Activated CD4-positive, alpha-beta T cell treated with anti-CD3 and anti-CD28 coated beads, Interleukin-2, amount 50 U/mL, for 1 hour (primary cell): ENCODE results near the gene MAT2A.
A peak's percentile ranks its signal among the peaks of the same experiment; 100 is the strongest.
"Not testable (repeated sequence)": the region's sequence is repeated elsewhere in the genome, so short reads cannot be mapped to it uniquely, and the experiment has no call there.

ENCODE experiments used
- DNase-seq: peaks from one replicate; pipeline ENCODE4 v3.0.0-alpha.2; 2020

Gene MAT2A

DNA sequence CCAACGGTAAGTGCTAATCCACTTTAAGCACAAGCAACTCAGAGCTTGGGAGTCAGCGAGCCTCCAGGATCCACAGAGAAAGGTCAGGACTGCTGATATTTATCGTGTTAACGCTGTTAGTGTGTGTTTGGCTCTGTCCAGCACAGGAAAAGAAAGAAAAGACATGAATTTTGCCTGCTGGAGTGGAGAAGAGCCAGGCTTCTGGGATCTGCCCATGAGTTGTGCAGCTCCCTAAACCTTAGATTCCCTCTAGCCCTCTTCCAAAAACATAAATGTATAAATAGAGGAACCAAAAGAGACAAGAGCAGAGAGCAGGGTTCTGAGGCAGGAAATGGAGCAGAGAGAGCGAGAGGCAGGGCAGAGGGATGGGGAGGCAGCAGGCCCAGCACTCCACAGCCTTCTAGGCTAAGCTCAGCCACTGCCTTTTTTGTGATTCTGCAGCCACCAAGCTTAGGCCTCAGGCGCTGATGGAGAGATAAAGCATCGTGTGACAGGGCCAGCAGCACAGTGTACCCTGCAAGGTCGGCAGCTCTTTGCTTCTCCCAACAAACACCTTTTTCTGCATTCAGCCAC lies 14.5 kb upstream of the MAT2A start:
- no peak for DNase-seq

- no peak for DNase-seq
These were observed 13.9 kb upstream of the MAT2A start for GRCh38 chr2:85525029-85525428.

- DNase-seq, result no peak
These were observed 13.4 kb upstream of the MAT2A start for GRCh38 chr2:85525567-85525966.

GRCh38 chr2:85527787-85528186 lies 11.2 kb upstream of the MAT2A start:
- DNase-seq, result no peak

DNA sequence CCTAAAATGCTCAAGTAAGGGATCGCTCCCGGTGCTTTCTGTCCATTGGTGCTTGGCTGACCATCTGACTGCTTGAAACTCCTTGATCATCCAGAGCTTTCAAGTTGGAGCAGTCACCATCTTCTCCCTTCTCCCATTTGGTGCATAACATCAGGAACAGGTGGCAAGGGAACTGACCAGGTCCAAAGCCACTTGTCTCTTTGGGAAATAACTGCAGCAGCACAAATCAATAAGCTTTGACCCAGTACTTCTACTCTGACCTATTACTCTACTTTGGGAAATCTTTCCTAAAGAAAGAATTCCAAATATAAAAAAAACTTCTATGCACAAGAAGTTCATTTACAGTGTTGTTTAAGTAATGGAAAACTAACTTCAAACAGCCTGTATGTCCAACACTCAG lies 10.6 kb upstream of the MAT2A start:
- no peak for DNase-seq

DNA sequence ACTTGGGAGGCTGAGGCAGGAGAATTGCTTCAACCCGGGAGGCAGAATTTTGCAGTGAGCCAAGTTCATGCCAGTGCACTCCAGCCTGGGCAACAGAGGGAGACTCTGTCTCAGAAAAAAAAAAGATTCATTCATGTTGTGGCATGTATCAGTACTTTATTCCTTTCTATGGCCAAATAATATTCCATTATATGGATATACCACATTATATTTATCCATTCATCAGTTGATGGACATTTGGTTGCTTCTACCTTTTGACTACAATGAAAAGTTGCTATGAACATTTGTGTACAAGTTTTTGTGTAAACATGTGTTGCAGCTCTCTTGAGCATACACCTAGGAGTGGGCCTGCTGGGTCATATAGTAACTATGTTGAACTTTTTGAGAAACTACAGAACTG lies 9.2 kb upstream of the MAT2A start:
- no peak for DNase-seq

GRCh38 chr2:85531589-85531988 lies 7.4 kb upstream of the MAT2A start:
- DNase-seq, result no peak

DNA sequence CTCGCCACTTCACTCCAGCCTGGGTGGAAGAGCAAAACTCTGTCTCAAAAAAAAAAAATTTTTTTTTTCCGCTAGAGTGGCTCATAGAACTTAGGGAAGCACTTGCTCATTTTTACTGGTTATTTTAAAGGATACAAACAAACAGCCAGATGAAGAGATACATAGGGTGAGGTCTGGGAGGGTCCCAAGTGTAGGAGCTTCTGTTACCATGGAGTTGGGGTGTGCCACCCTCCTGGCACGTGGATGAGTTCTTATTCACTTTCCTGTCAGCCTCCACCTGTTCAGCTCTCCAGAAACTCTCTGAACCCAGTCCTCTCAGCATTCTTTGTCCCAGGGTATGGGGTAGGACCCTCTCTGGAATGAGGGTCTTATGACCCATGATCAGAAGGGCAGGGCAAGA lies 4.9 kb upstream of the MAT2A start:
- no peak for DNase-seq

- DNase-seq, result no peak
These were observed 4.1 kb upstream of the MAT2A start for GRCh38 chr2:85534881-85535280.

- no peak for DNase-seq
These were observed 2.5 kb upstream of the MAT2A start for GRCh38 chr2:85536479-85536878.

DNA sequence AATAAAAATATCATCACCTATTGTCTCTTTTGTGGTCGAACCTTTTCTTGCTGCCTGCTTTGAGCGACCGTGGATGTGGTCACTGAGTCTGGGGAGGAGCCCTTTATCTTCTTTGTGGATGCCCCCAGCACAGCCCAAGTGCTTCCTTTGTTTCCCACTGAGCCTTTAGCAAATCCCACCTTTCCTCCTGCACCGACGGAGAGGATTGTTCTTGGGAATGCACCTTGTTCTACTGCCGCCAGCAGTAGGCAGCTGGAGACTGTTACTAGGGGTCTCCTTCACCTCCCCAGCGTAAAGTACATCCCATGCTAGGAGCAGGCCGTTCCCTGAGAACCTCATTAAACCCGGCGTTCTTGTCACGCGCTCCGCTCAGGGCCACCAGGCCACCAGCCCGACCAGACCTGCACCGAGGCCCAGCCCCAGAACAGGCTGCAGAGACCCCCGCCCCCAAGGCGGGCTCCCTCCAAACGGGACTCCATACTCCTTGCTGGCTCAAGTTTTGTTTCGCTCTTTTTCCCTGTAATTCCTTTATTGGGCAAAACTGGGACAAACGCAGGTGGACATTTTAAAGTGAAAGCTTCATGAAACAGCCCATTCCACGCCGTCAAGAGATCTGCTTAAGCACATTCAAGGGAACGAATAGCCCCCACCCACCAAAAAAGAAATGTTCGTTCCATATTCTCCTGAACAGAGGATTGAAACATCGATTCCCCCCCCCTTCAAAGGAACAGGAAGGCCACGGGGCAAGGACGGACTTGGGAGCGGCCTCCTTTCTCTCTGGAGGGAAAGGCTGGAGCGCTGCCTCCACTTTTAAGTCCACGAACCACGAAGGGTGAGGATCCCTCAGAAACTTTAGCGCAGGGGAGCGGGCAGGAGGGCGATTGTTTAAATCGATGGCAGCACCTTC lies 1.1 kb upstream of the MAT2A start:
- DNase-seq, result peak; percentile 7

DNA sequence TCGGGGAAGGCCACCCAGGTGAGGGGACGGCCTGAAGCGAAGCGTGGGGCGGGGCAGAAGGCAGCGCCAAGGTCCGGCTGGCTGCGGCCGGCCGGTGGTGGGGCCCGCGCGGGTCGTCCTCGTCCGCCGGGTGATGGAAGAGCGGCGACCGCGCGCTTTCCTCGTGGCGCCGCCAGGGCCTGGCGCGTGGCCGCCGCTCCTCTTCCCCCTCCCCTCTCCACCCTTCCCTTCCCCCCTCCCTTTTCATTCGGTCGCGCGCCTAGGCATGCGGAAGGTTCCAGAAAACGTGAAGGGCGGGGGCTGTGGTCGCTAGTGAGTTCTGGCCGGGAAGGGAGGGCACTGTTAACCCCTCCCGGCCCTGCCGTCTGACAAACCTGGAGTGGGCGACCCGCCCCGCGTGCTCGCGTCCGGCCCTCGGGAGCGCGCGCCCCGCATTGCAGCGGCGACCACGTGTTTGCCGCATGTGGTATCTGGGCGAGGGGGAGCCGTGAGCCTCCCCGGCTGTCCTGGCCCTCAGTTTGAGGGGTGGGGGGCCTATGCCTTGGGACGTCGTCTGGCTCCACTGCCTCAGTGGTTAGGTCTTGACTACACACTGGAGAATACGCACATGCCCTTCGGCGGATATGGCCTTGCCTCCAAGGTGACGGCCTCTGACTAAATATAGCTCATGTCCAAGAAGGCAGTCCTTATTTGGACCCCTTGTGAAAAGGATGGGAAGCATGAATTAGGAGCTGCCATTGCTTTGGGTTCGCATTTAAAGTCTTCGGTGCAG lies 579 bp downstream of the MAT2A start:
- peak; percentile 62 for DNase-seq

GRCh38 chr2:85540133-85540648 lies 1.2 kb downstream of the MAT2A start:
- DNase-seq, result no peak

- DNase-seq, result no peak
These were observed 2.3 kb downstream of the MAT2A start for GRCh38 chr2:85541262-85541661.

DNA sequence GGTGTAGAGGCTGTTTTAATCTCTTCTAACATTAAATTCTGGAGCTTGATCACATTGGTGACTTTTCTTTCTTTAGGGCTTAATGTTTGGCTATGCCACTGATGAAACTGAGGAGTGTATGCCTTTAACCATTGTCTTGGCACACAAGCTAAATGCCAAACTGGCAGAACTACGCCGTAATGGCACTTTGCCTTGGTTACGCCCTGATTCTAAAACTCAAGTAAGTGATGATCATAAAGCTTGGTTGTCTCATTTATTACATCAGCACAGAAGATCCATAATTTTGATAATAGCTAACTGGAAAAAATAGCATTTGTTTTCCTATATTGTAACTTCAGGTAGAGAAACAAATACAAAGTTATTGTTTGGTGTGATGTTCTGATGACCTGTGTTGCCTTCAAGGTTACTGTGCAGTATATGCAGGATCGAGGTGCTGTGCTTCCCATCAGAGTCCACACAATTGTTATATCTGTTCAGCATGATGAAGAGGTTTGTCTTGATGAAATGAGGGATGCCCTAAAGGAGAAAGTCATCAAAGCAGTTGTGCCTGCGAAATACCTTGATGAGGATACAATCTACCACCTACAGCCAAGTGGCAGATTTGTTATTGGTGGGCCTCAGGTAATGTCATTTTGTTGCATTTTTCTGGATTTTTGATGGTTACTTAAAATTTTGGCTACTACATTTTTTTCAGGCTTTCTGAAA lies 2.9 kb downstream of the MAT2A start:
- no peak for DNase-seq

DNA sequence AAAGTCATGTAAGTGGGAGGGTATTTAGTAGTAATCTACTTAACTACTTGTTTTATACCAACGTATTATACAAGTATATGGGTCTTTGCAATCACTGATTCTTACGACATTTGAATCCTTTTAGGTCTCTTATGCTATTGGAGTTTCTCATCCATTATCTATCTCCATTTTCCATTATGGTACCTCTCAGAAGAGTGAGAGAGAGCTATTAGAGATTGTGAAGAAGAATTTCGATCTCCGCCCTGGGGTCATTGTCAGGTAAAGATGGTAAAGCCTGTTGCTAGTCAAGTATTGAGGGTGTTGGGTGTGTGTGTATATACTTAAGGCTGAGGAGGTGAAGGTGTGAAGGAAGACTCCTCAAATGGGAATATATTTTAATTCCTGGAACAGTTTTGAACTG lies 3.8 kb downstream of the MAT2A start:
- DNase-seq, result no peak

DNA sequence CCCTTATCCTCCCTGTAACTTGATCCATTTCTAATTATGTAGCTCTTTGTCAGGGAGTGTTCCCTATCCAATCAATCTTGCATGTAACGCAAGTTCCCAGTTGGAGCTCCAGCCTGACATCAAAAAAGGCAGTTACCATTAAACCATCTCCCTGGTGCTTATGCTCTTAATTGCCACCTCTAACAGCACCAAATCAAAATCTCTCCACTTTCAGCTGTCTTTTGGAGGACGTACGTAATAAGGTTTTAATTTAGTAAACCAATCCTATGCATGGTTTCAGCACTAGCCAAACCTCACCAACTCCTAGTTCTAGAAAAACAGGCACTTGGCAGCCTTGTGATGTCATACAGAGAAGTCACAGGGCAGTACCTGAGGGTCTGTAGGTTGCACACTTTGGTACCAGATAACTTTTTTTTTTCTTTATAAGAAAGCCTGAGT lies 5.3 kb downstream of the MAT2A start:
- not testable (repeated sequence) for DNase-seq

- DNase-seq, result not testable (repeated sequence)
These were observed 6.2 kb downstream of the MAT2A start for GRCh38 chr2:85544915-85545779.

- DNase-seq, result no peak
These were observed 6.8 kb downstream of the MAT2A start for GRCh38 chr2:85545780-85546240.

- DNase-seq, result no peak
These were observed 8.3 kb downstream of the MAT2A start for GRCh38 chr2:85547089-85547858.
